G401 (cell line): ENCODE results near the gene TRIP12. TPM values are rescaled to one million over a fixed set of nuclear protein-coding genes. Genes with fewer than 3 reads are reported as not detected.

Source experiments
- total RNA-seq: library from RNA; depleted of rRNA; stranded (reverse); fragments of >200 nt; shearing (Covaris generic); gene quantifications from 2 replicates; pipeline ENCODE4 v1.2.3, GENCODE V29; 2014; rRNA removed

Gene TRIP12
- total RNA-seq, 1 experiment from 2014 or later, result 101 TPM

Other genes with a start within 250 kb of the TRIP12 start
- gene DNER, start 207.5 kb downstream of the TRIP12 start, total RNA-seq, result not detected in 2 replicates
- 5.0 and 6.3 TPM in 2 replicates for gene FBXO36, start 494 bp upstream of the TRIP12 start, total RNA-seq
- 8.5 and 9.4 TPM in 2 replicates for gene SLC16A14, start 146.9 kb upstream of the TRIP12 start, total RNA-seq